ENCODE results near the gene STAT1. TPM values are rescaled to one million over a fixed set of nuclear protein-coding genes. Genes with fewer than 3 reads are reported as not detected.

The STAT1 gene
- polyA plus RNA-seq, 1 donor (not counting 4 experiments of a cell fraction or from before 2014, with no cell fraction given), result 181 TPM

DNA sequence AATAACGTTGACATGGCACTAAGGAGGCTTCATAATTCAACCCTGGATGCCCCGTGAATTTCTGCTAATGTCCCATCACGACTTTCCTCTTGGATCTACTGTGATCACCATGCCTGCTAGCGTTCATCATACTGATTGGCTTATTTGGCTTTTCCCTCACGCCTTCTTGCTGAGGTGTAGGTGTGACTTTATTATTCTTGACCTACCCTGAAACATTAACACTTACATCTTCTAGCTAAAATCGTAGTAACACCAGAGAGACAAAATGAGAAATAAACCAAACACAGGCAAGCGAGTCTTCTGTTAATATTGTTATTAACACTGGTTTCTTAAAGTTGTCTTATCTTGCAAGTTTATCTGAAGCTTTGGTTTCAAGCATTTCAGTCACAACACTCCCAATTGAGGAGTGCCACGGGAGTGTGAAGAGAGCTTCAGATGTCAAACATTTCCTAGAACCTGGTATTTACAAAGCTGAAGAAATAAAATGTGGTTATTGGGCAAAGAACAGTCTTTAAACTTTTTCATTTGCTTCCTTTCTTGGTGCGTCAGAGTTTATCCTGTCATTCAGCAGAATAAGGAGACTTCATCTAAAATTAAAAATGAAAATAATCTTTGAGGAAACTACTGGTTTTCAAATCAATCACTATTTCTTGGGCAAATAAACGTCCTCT lies 15.4 kb upstream of the STAT1 start:
- no peak for TF ChIP-seq EZH2 (IDR thresholded peaks at IDR 0.05; ENCODE audit: low read length)
- TF ChIP-seq, protein P1, sequence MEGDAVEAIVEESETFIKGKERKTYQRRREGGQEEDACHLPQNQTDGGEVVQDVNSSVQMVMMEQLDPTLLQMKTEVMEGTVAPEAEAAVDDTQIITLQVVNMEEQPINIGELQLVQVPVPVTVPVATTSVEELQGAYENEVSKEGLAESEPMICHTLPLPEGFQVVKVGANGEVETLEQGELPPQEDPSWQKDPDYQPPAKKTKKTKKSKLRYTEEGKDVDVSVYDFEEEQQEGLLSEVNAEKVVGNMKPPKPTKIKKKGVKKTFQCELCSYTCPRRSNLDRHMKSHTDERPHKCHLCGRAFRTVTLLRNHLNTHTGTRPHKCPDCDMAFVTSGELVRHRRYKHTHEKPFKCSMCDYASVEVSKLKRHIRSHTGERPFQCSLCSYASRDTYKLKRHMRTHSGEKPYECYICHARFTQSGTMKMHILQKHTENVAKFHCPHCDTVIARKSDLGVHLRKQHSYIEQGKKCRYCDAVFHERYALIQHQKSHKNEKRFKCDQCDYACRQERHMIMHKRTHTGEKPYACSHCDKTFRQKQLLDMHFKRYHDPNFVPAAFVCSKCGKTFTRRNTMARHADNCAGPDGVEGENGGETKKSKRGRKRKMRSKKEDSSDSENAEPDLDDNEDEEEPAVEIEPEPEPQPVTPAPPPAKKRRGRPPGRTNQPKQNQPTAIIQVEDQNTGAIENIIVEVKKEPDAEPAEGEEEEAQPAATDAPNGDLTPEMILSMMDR (optimal IDR thresholded peaks at IDR 0.05 in 1 of 3, IDR thresholded peaks at IDR 0.05 in 1 of 3, conservative IDR thresholded peaks at IDR 0.05 in 1 of 3; ENCODE audit: extremely low read depth in 1 of 3, insufficient read depth in 2 of 3, low read length in 3 of 3), result no peak

DNA sequence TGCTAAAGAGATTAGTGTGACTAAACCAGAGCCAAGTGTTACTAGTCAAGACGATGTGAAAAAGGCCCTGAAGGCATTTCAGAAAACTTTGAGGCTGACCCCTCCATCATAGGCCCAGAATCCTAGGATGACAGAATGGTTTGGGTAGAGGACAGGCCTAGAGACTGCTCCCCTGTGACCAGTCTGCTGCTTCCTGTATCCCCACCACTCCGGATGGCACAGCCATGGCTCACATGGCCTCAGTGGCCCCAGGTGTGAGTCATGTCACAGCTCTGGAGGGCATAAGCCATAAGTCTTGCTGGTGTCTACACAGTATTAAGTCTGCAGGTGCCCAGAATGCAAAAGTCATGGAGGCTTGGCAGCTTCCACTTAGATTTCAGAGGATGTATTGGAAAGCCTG lies 12.4 kb upstream of the STAT1 start:
- dilution Hi-C loops (cut with MboI; ENCODE audit: extremely low pct_ligation_motif_present, low sequenced_read_pairs), result no loop called here
- Histone ChIP-seq H3K9me3 (ENCODE audit: control insufficient read depth, low read depth, low read length) (no peaks in the 10 kb centered on the region), H3K9me1 (ENCODE audit: control insufficient read depth, extremely low read depth, insufficient read depth, low read length) (no peaks in the 10 kb centered on the region), H3K4me3 (ENCODE audit: control insufficient read depth in 2 of 3, extremely low read depth in 1 of 3, insufficient read depth in 2 of 3, low read depth in 1 of 3, low read length in 3 of 3) (no peak overlapping the region), H3K9ac (ENCODE audit: control insufficient read depth, extremely low read depth, insufficient read depth, low read length) (no peak overlapping the region), H3K4me1 (ENCODE audit: control insufficient read depth, extremely low read depth, insufficient read depth, low read length) (peaks cover 4% of the 10 kb centered on the region), H3K79me2 (ENCODE audit: control insufficient read depth, insufficient read depth, low read length) (no peaks in the 10 kb centered on the region), H3K27me3 (ENCODE audit: control insufficient read depth, extremely low read depth, insufficient read depth, low read length) (no peaks in the 10 kb centered on the region), H2AFZ (ENCODE audit: control insufficient read depth, low read length) (no peak overlapping the region), H3K27ac (ENCODE audit: control insufficient read depth, insufficient read depth, low read length) (no peak overlapping the region), H3K4me2 (ENCODE audit: control insufficient read depth, extremely low read depth, insufficient read depth, low read depth, low read length) (no peak overlapping the region), H3K36me3 (ENCODE audit: control insufficient read depth in 2 of 2, extremely low read depth in 1 of 2, insufficient read depth in 2 of 2, low read length in 2 of 2) (no peaks in the 10 kb centered on the region), H4K20me1 (ENCODE audit: control insufficient read depth, extremely low read depth, insufficient read depth, low read length) (no peaks in the 10 kb centered on the region)
- DNase-seq (ENCODE audit: low read depth, low spot score), result no peak
- no peak for FAIRE-seq
- TF ChIP-seq, protein P1 (optimal IDR thresholded peaks at IDR 0.05 in 1 of 3, IDR thresholded peaks at IDR 0.05 in 1 of 3, conservative IDR thresholded peaks at IDR 0.05 in 1 of 3; ENCODE audit: extremely low read depth in 1 of 3, insufficient read depth in 2 of 3, low read length in 3 of 3), result no peak
- TF ChIP-seq EZH2 (IDR thresholded peaks at IDR 0.05; ENCODE audit: low read length), result no peak

More for the DNA sequence above, 15.4 kb upstream of the STAT1 start:
- no peak for DNase-seq (ENCODE audit: low read depth, low spot score)
- Histone ChIP-seq H3K36me3 (ENCODE audit: control insufficient read depth in 2 of 2, extremely low read depth in 1 of 2, insufficient read depth in 2 of 2, low read length in 2 of 2) (no peaks in the 10 kb centered on the region), H3K4me2 (ENCODE audit: control insufficient read depth, extremely low read depth, insufficient read depth, low read depth, low read length) (no peak overlapping the region), H3K27ac (ENCODE audit: control insufficient read depth, insufficient read depth, low read length) (no peak overlapping the region), H3K4me1 (ENCODE audit: control insufficient read depth, extremely low read depth, insufficient read depth, low read length) (peaks cover 4% of the 10 kb centered on the region), H2AFZ (ENCODE audit: control insufficient read depth, low read length) (no peak overlapping the region), H3K79me2 (ENCODE audit: control insufficient read depth, insufficient read depth, low read length) (no peaks in the 10 kb centered on the region), H3K9me1 (ENCODE audit: control insufficient read depth, extremely low read depth, insufficient read depth, low read length) (no peaks in the 10 kb centered on the region), H4K20me1 (ENCODE audit: control insufficient read depth, extremely low read depth, insufficient read depth, low read length) (no peaks in the 10 kb centered on the region), H3K9ac (ENCODE audit: control insufficient read depth, extremely low read depth, insufficient read depth, low read length) (no peak overlapping the region), H3K9me3 (ENCODE audit: control insufficient read depth, low read depth, low read length) (no peaks in the 10 kb centered on the region), H3K4me3 (ENCODE audit: control insufficient read depth in 2 of 3, extremely low read depth in 1 of 3, insufficient read depth in 2 of 3, low read depth in 1 of 3, low read length in 3 of 3) (no peak overlapping the region), H3K27me3 (ENCODE audit: control insufficient read depth, extremely low read depth, insufficient read depth, low read length) (no peaks in the 10 kb centered on the region)
- dilution Hi-C loops (cut with MboI; ENCODE audit: extremely low pct_ligation_motif_present, low sequenced_read_pairs), result no loop called here
- FAIRE-seq, result no peak

Data from keratinocyte (primary cell).